ENCODE measurements around the gene ACSL1. TPM values are rescaled to one million over a fixed set of nuclear protein-coding genes. Genes with fewer than 3 reads are reported as not detected.

ACSL1 gene

DNA sequence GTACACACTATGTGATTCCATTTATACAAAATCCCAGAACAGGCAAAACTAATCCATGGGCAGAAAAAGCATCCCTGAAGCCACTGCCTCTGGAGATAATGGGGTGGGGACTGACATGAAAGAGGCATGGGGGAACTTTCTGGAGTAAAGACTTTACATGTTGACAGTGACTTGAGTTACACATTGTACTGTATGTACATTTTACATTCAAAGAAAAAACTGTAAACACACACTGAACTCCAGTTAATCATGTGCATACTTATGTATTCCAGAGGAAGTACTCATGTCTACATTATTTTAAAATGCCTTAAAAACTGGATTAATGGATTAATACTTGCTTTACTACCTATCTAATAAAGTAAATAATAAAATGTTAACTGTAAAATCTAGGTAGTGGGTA, 113.4 kb downstream of the ACSL1 start:
- Histone ChIP-seq H3K23ac (ENCODE audit: low read length) (no peak overlapping the region), H3K4ac (ENCODE audit: low read depth, low read length) (no peak overlapping the region), H3K79me1 (ENCODE audit: low read length) (peaks cover 2% of the 10 kb centered on the region), H3K4me2 (ENCODE audit: low read length) (no peak overlapping the region), H3K56ac (ENCODE audit: low read length) (no peak overlapping the region), H3K9ac (ENCODE audit: low read length) (no peak overlapping the region), H2BK15ac (replicated peaks; ENCODE audit: low read depth) (no peak overlapping the region), H2BK120ac (ENCODE audit: low read depth, low read length) (no peak overlapping the region), H2BK5ac (ENCODE audit: low read length) (no peak overlapping the region), H3K4me3 (ENCODE audit: low read length) (no peak overlapping the region), H3K79me2 (ENCODE audit: control insufficient read depth, insufficient read depth, low read length) (no peaks in the 10 kb centered on the region), H2AK5ac (ENCODE audit: low read length) (no peak overlapping the region), H4K8ac (ENCODE audit: low read depth, low read length) (no peak overlapping the region), H4K5ac (ENCODE audit: low read length) (no peak overlapping the region), H3K36me3 (ENCODE audit: control insufficient read depth, insufficient read depth, low read length) (peaks cover 2% of the 10 kb centered on the region), H3K18ac (ENCODE audit: low read length) (no peak overlapping the region), H3K27ac (ENCODE audit: low read depth, low read length) (no peak overlapping the region), H3K4me1 (ENCODE audit: control insufficient read depth, low read depth, low read length) (no peaks in the 10 kb centered on the region), H3K27me3 (ENCODE audit: insufficient read depth, low read length, poor library complexity) (no peaks in the 10 kb centered on the region)
- DNase-seq: no peak

GRCh38 chr4:184706453-184706852, 119.3 kb downstream of the ACSL1 start:
- no peak overlapping the region for H4K8ac ChIP-seq (ENCODE audit: low read depth, low read length)
- H2BK15ac ChIP-seq (replicated peaks; ENCODE audit: low read depth): no peak overlapping the region
- no peak overlapping the region for H2BK120ac ChIP-seq (ENCODE audit: low read depth, low read length)
- no peak overlapping the region for H3K23ac ChIP-seq (ENCODE audit: low read length)
- no peak overlapping the region for H3K4me2 ChIP-seq (ENCODE audit: low read length)
- H3K27ac ChIP-seq (ENCODE audit: low read depth, low read length): no peak overlapping the region
- H3K56ac ChIP-seq (ENCODE audit: low read length): no peak overlapping the region
- no peaks in the 10 kb centered on the region for H3K4me1 ChIP-seq (ENCODE audit: control insufficient read depth, low read depth, low read length)
- no peak overlapping the region for H4K5ac ChIP-seq (ENCODE audit: low read length)
- H3K79me2 ChIP-seq (ENCODE audit: control insufficient read depth, insufficient read depth, low read length): no peaks in the 10 kb centered on the region
- H3K27me3 ChIP-seq (ENCODE audit: insufficient read depth, low read length, poor library complexity): no peaks in the 10 kb centered on the region
- peaks cover 2% of the 10 kb centered on the region for H3K79me1 ChIP-seq (ENCODE audit: low read length)
- peaks cover 9% of the 10 kb centered on the region for H3K36me3 ChIP-seq (ENCODE audit: control insufficient read depth, insufficient read depth, low read length)
- H3K4ac ChIP-seq (ENCODE audit: low read depth, low read length): no peak overlapping the region
- H3K18ac ChIP-seq (ENCODE audit: low read length): no peak overlapping the region
- H2AK5ac ChIP-seq (ENCODE audit: low read length): no peak overlapping the region
- no peak overlapping the region for H2BK5ac ChIP-seq (ENCODE audit: low read length)
- H3K4me3 ChIP-seq (ENCODE audit: low read length): no peak overlapping the region
- H3K9ac ChIP-seq (ENCODE audit: low read length): no peak overlapping the region
- no CpG with 5 or more reads among the region's 1 CpG for WGBS (ENCODE audit: extremely low coverage, insufficient coverage, low lambda C conversion rate)
- no peak for DNase-seq

GRCh38 chr4:184705692-184706091, 120.1 kb downstream of the ACSL1 start:
- no peak for DNase-seq
- Histone ChIP-seq H3K4me2 (ENCODE audit: low read length) (no peak overlapping the region), H2BK15ac (replicated peaks; ENCODE audit: low read depth) (no peak overlapping the region), H3K27me3 (ENCODE audit: insufficient read depth, low read length, poor library complexity) (no peaks in the 10 kb centered on the region), H3K4me1 (ENCODE audit: control insufficient read depth, low read depth, low read length) (no peaks in the 10 kb centered on the region), H3K56ac (ENCODE audit: low read length) (no peak overlapping the region), H3K79me1 (ENCODE audit: low read length) (peaks cover 2% of the 10 kb centered on the region), H3K4ac (ENCODE audit: low read depth, low read length) (no peak overlapping the region), H4K5ac (ENCODE audit: low read length) (no peak overlapping the region), H3K36me3 (ENCODE audit: control insufficient read depth, insufficient read depth, low read length) (peaks cover 9% of the 10 kb centered on the region), H3K79me2 (ENCODE audit: control insufficient read depth, insufficient read depth, low read length) (no peaks in the 10 kb centered on the region), H4K8ac (ENCODE audit: low read depth, low read length) (no peak overlapping the region), H2AK5ac (ENCODE audit: low read length) (no peak overlapping the region), H3K9ac (ENCODE audit: low read length) (no peak overlapping the region), H3K23ac (ENCODE audit: low read length) (no peak overlapping the region), H2BK5ac (ENCODE audit: low read length) (no peak overlapping the region), H2BK120ac (ENCODE audit: low read depth, low read length) (no peak overlapping the region), H3K4me3 (ENCODE audit: low read length) (no peak overlapping the region), H3K27ac (ENCODE audit: low read depth, low read length) (no peak overlapping the region), H3K18ac (ENCODE audit: low read length) (no peak overlapping the region)
- WGBS (ENCODE audit: extremely low coverage, insufficient coverage, low lambda C conversion rate): no CpG with 5 or more reads among the region's 5 CpGs

Small RNAs within 50 kb of the gene (small RNA-seq; reads per million reads assigned to genes)
- not detected for gene MIR3945 (ENCODE audit: insufficient read depth)

Measured in mesendoderm (in vitro differentiated cells).